A673 (cell line): ENCODE results near the gene KAZN.

ENCODE experiments used
- CTCF ChIP-seq: fragments of 300-800, 200-600 bp; sonication (generic); conservative IDR thresholded peaks from 2 replicates; pipeline ENCODE4 v1.5.1; 2017; ENCODE audit warnings: low read depth, mild to moderate bottlenecking, antibody characterized with exemption, low read length, moderate library complexity, mixed read lengths
- EZH2 ChIP-seq: fragments of 200-600 bp; sonication (generic); IDR thresholded peaks from 2 replicates; pipeline ENCODE4 v1.6.1; 2017; ENCODE audit warnings: borderline replicate concordance, low read depth, mild to moderate bottlenecking, mixed read lengths, antibody characterized with exemption, low read length; ENCODE audit not compliant: poor library complexity, severe bottlenecking

- TF ChIP-seq CTCF (no peak), EZH2 (no peak)
These were observed 312.7 kb downstream of the KAZN start for GRCh38 chr1:14910984-14911721.
